ENCODE data around the gene LRR1.

GRCh38 chr14:49549881-49550280 is 48.9 kb upstream of the LRR1 start:
- TF ChIP-seq ZBTB21 (tag by site-specific recombination; IDR thresholded peaks at IDR 0.05) (no peak), ZNF501 (tag by site-specific recombination; IDR thresholded peaks at IDR 0.05) (no peak), SP3 (tag by site-specific recombination; IDR thresholded peaks at IDR 0.05) (no peak), KLF1 (tag by site-specific recombination; IDR thresholded peaks at IDR 0.05) (no peak), CTCF (tag by site-specific recombination; IDR thresholded peaks at IDR 0.05) (no peak), ZNF626 (tag by site-specific recombination; IDR thresholded peaks at IDR 0.05) (no peak), ZNF785 (tag by site-specific recombination; IDR thresholded peaks at IDR 0.05) (no peak), ZNF184 (tag by site-specific recombination; IDR thresholded peaks at IDR 0.05) (no peak), TCF7L2 (IDR thresholded peaks at IDR 0.05; ENCODE audit: borderline replicate concordance, low read depth, low read length) (no peak), GLI2 (tag by site-specific recombination; IDR thresholded peaks at IDR 0.05; ENCODE audit: borderline replicate concordance, low read depth) (no peak)
- TF ChIP-seq, protein P1, sequence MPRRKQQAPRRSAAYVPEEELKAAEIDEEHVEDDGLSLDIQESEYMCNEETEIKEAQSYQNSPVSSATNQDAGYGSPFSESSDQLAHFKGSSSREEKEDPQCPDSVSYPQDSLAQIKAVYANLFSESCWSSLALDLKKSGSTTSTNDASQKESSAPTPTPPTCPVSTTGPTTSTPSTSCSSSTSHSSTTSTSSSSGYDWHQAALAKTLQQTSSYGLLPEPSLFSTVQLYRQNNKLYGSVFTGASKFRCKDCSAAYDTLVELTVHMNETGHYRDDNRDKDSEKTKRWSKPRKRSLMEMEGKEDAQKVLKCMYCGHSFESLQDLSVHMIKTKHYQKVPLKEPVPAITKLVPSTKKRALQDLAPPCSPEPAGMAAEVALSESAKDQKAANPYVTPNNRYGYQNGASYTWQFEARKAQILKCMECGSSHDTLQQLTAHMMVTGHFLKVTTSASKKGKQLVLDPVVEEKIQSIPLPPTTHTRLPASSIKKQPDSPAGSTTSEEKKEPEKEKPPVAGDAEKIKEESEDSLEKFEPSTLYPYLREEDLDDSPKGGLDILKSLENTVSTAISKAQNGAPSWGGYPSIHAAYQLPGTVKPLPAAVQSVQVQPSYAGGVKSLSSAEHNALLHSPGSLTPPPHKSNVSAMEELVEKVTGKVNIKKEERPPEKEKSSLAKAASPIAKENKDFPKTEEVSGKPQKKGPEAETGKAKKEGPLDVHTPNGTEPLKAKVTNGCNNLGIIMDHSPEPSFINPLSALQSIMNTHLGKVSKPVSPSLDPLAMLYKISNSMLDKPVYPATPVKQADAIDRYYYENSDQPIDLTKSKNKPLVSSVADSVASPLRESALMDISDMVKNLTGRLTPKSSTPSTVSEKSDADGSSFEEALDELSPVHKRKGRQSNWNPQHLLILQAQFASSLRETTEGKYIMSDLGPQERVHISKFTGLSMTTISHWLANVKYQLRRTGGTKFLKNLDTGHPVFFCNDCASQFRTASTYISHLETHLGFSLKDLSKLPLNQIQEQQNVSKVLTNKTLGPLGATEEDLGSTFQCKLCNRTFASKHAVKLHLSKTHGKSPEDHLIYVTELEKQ (tag by site-specific recombination; IDR thresholded peaks at IDR 0.05; ENCODE audit: borderline replicate concordance): no peak
- TF ChIP-seq, protein P2, sequence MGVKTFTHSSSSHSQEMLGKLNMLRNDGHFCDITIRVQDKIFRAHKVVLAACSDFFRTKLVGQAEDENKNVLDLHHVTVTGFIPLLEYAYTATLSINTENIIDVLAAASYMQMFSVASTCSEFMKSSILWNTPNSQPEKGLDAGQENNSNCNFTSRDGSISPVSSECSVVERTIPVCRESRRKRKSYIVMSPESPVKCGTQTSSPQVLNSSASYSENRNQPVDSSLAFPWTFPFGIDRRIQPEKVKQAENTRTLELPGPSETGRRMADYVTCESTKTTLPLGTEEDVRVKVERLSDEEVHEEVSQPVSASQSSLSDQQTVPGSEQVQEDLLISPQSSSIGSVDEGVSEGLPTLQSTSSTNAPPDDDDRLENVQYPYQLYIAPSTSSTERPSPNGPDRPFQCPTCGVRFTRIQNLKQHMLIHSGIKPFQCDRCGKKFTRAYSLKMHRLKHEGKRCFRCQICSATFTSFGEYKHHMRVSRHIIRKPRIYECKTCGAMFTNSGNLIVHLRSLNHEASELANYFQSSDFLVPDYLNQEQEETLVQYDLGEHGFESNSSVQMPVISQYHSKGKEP (tag by site-specific recombination; IDR thresholded peaks at IDR 0.05): no peak

All from HEK293 (cell line).